Gastrocnemius medialis (tissue), 4 donors: ENCODE results near the gene KCNG4. TPM values are rescaled to one million over a fixed set of nuclear protein-coding genes. Genes with fewer than 3 reads are reported as not detected.
"Not testable (repeated sequence)": the region's sequence is repeated elsewhere in the genome, so short reads cannot be mapped to it uniquely, and the experiment has no call there.

Experiments used
- ATAC-seq, 2 donors: fragments of 150-250 bp; one replicate each; pipeline ENCODE4 v1.9.1; 2016
- DNase-seq, 2 donors: peaks; one replicate each; pipeline ENCODE4 v3.0.0-alpha.2; 2019
- H3K27ac ChIP-seq, 4 donors: fragments of 200-600 bp; sonication (generic); 1 replicate in 1 of 4; 2 replicates in 3 of 4; pipeline ENCODE4 v1.5.1; 2016 to 2018; ENCODE audit warnings: mild to moderate bottlenecking in 2 of 4, moderate library complexity in 1 of 4
- H3K27me3 ChIP-seq, 3 donors: fragments of 200-600 bp; sonication (generic) in 2 of 3; 1 replicate in 1 of 3; 2 replicates in 2 of 3; pipeline versions ENCODE4 v1.5.1 to v1.6.0; 2016 to 2019; ENCODE audit warnings: mild to moderate bottlenecking in 1 of 3, moderate library complexity in 1 of 3
- H3K36me3 ChIP-seq, 2 donors: fragments of 200-600 bp; sonication (generic) in 1 of 2; one replicate each; pipeline ENCODE4 v1.5.1; 2017 to 2018
- H3K4me1 ChIP-seq, 2 donors: fragments of 200-600 bp; sonication (generic) in 1 of 2; one replicate each; pipeline ENCODE4 v1.5.1; 2016 to 2017; ENCODE audit warnings: mild to moderate bottlenecking in 2 of 2
- H3K4me3 ChIP-seq, 4 donors: fragments of 200-600 bp; sonication (generic) in 3 of 4; 1 replicate in 1 of 4; 2 replicates in 3 of 4; pipeline ENCODE4 v1.5.1; 2016 to 2019; ENCODE audit warnings: mild to moderate bottlenecking in 2 of 4
- H3K9me3 ChIP-seq, 3 donors: fragments of 200-600 bp; sonication (generic) in 2 of 3; 1 replicate in 1 of 3; 2 replicates in 2 of 3; pipeline ENCODE4 v1.5.1; 2016 to 2019
- POLR2A ChIP-seq, 2 donors: fragments of 450-650 bp; IDR thresholded peaks; one replicate each; pipeline ENCODE4 v1.6.1; 2017; ENCODE audit warnings: antibody characterized with exemption in 2 of 2, mild to moderate bottlenecking in 2 of 2, moderate library complexity in 2 of 2
- in situ Hi-C, 4 donors: fragments of 200-750 bp; cut with MboI; loops; one replicate each; pipeline versions ENCODE4 v1.15.0 to v1.8.0; 2017; ENCODE audit warnings: low sequenced_read_pairs in 4 of 4
- intact Hi-C: fragments of 100-400 bp; cut with DNase I; formaldehyde crosslinking; loops from one replicate; pipeline ENCODE4 v1.15.1; 2023; ENCODE audit warnings: low total_unique reads
- total RNA-seq, 4 donors: library from RNA; depleted of rRNA; stranded (reverse); fragments of >200 nt; gene quantifications; one replicate each; pipeline versions ENCODE4 v1.1.0 to v1.2.3, GENCODE V29; 2016
- TF ChIP-seq, protein P1 (sequence below), 5 experiments: fragments of 450-650 bp in 3 of 5; fragments of 200-600 bp in 2 of 5; sonication (generic) in 2 of 5; IDR thresholded peaks in 4 of 5; conservative IDR thresholded peaks in 1 of 5; 1 replicate in 4 of 5; 2 replicates in 1 of 5; pipeline ENCODE4 v1.5.1; 2016 to 2019; ENCODE audit warnings: antibody characterized with exemption in 5 of 5, mild to moderate bottlenecking in 3 of 5, moderate library complexity in 3 of 5

KCNG4 gene
- total RNA-seq, 4 donors from 2014 or later: not detected

DNA sequence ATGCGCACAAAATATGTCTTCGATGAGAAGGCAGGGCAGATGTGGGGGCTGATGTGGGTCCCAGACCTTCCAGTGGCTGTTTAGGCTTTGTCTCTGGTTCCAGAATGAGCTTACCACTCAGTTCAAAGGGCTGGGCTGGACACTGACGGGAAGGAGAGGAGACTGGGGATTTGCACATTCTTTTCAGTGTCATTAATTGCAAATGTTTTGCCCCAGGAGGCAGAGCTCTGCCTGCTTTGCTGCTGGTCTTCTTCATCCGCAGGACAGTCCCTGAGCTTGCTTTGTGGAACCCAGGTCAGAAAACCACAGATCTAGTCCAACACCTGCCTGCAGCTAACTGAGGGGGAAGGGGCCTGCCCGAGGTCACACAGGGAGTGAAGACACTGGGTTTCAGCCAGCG lies 20.9 kb downstream of the KCNG4 start:
- ATAC-seq (no peak), DNase-seq (no peak)
- Histone ChIP-seq H3K4me1 (peaks cover 8 to 15% of the 10 kb centered on the region in 2 donors), H3K4me3 (no peak overlapping the region), H3K9me3 (no peaks in the 10 kb centered on the region), H3K27ac (no peak overlapping the region), H3K27me3 (no peaks in the 10 kb centered on the region), H3K36me3 (no peaks in the 10 kb centered on the region)
- TF ChIP-seq, protein P1, sequence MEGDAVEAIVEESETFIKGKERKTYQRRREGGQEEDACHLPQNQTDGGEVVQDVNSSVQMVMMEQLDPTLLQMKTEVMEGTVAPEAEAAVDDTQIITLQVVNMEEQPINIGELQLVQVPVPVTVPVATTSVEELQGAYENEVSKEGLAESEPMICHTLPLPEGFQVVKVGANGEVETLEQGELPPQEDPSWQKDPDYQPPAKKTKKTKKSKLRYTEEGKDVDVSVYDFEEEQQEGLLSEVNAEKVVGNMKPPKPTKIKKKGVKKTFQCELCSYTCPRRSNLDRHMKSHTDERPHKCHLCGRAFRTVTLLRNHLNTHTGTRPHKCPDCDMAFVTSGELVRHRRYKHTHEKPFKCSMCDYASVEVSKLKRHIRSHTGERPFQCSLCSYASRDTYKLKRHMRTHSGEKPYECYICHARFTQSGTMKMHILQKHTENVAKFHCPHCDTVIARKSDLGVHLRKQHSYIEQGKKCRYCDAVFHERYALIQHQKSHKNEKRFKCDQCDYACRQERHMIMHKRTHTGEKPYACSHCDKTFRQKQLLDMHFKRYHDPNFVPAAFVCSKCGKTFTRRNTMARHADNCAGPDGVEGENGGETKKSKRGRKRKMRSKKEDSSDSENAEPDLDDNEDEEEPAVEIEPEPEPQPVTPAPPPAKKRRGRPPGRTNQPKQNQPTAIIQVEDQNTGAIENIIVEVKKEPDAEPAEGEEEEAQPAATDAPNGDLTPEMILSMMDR (IDR thresholded peaks at IDR 0.05 in 4 of 5, conservative IDR thresholded peaks at IDR 0.05 in 1 of 5): no peak
- TF ChIP-seq POLR2A (IDR thresholded peaks at IDR 0.05): no peak
- in situ Hi-C loops (no loop called here), intact Hi-C loops (no loop called here)

GRCh38 chr16:84218176-84218823 lies 21.5 kb downstream of the KCNG4 start:
- no peak for TF ChIP-seq POLR2A (IDR thresholded peaks at IDR 0.05)
- TF ChIP-seq, protein P1 (IDR thresholded peaks at IDR 0.05 in 4 of 5, conservative IDR thresholded peaks at IDR 0.05 in 1 of 5): no peak
- ATAC-seq: no peak
- H3K4me1 ChIP-seq: peaks cover 9 to 18% of the 10 kb centered on the region in 2 donors
- no peak overlapping the region for H3K4me3 ChIP-seq
- in situ Hi-C loops: no loop called here
- no peak overlapping the region for H3K27ac ChIP-seq
- H3K27me3 ChIP-seq: no peaks in the 10 kb centered on the region
- H3K9me3 ChIP-seq: no peaks in the 10 kb centered on the region
- intact Hi-C loops: no loop called here
- no peak for DNase-seq
- no peaks in the 10 kb centered on the region for H3K36me3 ChIP-seq

GRCh38 chr16:84216144-84216543 lies 23.7 kb downstream of the KCNG4 start:
- H3K4me3 ChIP-seq, intact Hi-C loops, H3K9me3 ChIP-seq, H3K27me3 ChIP-seq, H3K36me3 ChIP-seq, H3K27ac ChIP-seq, DNase-seq, in situ Hi-C loops, ATAC-seq: not testable (repeated sequence)
- H3K4me1 ChIP-seq: peaks cover 9 to 18% of the 10 kb centered on the region in 2 donors

DNA sequence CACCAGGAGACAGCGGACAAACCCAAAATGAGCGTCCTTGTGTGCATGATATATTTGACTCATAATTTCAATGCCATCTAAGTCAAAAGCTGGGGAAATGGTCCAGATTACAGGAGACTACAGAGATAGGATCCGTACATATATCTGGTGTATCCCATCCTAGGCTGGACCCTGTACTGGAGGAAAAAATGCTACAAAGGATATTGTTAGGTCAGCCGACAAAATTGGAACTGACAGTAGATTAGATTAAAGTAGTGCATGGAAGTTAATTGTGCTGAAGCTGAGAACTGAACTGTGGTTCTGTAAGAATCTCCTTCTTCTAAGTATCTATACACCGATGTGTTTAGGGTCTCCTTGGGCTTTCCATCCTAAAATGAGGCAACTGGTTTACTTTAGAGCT lies 24.3 kb downstream of the KCNG4 start:
- no peak for TF ChIP-seq POLR2A (IDR thresholded peaks at IDR 0.05)
- TF ChIP-seq, protein P1 (IDR thresholded peaks at IDR 0.05 in 4 of 5, conservative IDR thresholded peaks at IDR 0.05 in 1 of 5): no peak
- peaks cover 9 to 18% of the 10 kb centered on the region in 2 donors for H3K4me1 ChIP-seq
- ATAC-seq: no peak
- H3K4me3 ChIP-seq: no peak overlapping the region
- no peaks in the 10 kb centered on the region for H3K36me3 ChIP-seq
- no peaks in the 10 kb centered on the region for H3K27me3 ChIP-seq
- in situ Hi-C loops (no loop called here), intact Hi-C loops (no loop called here)
- no peak for DNase-seq
- H3K27ac ChIP-seq: peak overlapping the region in 2 of 4 donors; percentile 77 to 89
- no peaks in the 10 kb centered on the region for H3K9me3 ChIP-seq

DNA sequence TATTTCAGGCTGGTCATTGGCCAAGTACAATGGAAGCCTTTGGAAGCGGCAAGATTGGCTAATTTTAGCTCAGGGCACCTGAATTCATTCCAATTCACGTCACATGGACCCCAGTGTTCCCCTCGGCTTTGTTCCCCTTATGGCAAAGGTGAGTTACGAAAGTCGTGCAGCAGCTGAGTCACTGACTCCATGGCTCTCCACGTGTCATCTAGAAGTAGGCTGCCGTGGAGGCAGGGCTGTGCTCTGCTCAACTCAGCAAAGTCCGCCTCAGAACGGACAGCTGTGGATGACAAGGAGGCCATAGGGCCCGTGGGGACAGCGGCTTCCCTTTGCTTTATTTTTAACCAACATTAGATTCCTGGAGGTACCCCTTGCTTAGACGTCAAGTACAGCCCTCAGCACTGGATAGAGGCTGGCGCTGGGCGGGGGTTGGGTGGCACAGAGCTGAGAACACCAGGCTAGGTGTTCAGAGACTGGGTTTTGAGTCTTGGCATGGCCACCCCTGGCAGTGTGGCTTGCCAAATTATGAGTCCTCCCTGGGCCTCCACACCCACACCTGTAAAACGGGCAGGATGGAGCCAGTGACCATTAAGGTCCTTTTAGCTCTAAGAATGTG lies 25.3 kb downstream of the KCNG4 start:
- peak; percentile 92 to 95 for ATAC-seq
- Histone ChIP-seq H3K27me3 (no peaks in the 10 kb centered on the region), H3K4me1 (peaks cover 9 to 18% of the 10 kb centered on the region in 2 donors), H3K36me3 (no peaks in the 10 kb centered on the region), H3K4me3 (no peak overlapping the region), H3K9me3 (no peaks in the 10 kb centered on the region), H3K27ac (peak overlapping the region; percentile 7 to 89 (median 74))
- intact Hi-C loops (no loop called here), in situ Hi-C loops (no loop called here)
- DNase-seq: peak; percentile 81 to 85
- no peak for TF ChIP-seq POLR2A (IDR thresholded peaks at IDR 0.05)
- TF ChIP-seq, protein P1 (IDR thresholded peaks at IDR 0.05 in 4 of 5, conservative IDR thresholded peaks at IDR 0.05 in 1 of 5): no peak
